ENCODE results near the gene TIMELESS. TPM values are rescaled to one million over a fixed set of nuclear protein-coding genes. Genes with fewer than 3 reads are reported as not detected.
"Not testable (repeated sequence)": the region's sequence is repeated elsewhere in the genome, so short reads cannot be mapped to it uniquely, and the experiment has no call there.

Gene TIMELESS
- total RNA-seq, 2 experiments from 2014 or later, result 60.3 to 62.5 TPM

- ChIA-PET CTCF (interaction anchor here (0.6 kb wide), 1 partner anchor 99 kb away, joined by 3 read pairs; no protein-coding TSS in a partner anchor), POLR2A (interaction anchor here (0.6 to 0.7 kb wide), 2 partner anchors 101 to 312 kb away, joined by 6 to 13 read pairs; no protein-coding TSS in a partner anchor)
Measured at GRCh38 chr12:56474389-56474788, 25.2 kb upstream of the TIMELESS start.

- POLR2A ChIA-PET, result interaction anchor here (0.6 to 1.6 kb wide), 4 partner anchors 20 to 599 kb away, joined by 3 to 4 read pairs (median 4); partner anchors contain the start of gene TIMELESS
- CTCF ChIA-PET, result interaction anchor here (0.5 to 1.3 kb wide), 3 partner anchors 8 to 136 kb away, joined by 3 read pairs; partner anchors contain the start of gene PAN2
Measured at GRCh38 chr12:56469007-56469930, 20.0 kb upstream of the TIMELESS start.

- CTCF ChIA-PET, result interaction anchor here (1.1 kb wide), 1 partner anchor 135 kb away, joined by 3 read pairs; the partner anchor contains the start of gene PAN2
- POLR2A ChIA-PET, result interaction anchor here (0.6 to 1.6 kb wide), 3 partner anchors 19 to 246 kb away, joined by 3 to 4 read pairs (median 4); partner anchors contain the start of gene TIMELESS
Measured at GRCh38 chr12:56468216-56469006, 19.2 kb upstream of the TIMELESS start, which contains the start of gene SPRYD4. SPRYD4 (plus strand) TSS chr12:56468578; CDS start chr12:56468592, 14 bp downstream.

GRCh38 chr12:56462565-56462964 is 13.3 kb upstream of the TIMELESS start:
- ChIA-PET CTCF (interaction anchor here (1.4 kb wide), 1 partner anchor 273 kb away, joined by 5 read pairs; the partner anchor contains the start of gene SMARCC2), POLR2A (no interaction called here)

GRCh38 chr12:56461235-56462159 is 12.3 kb upstream of the TIMELESS start:
- POLR2A ChIA-PET, result interaction anchor here (0.5 kb wide), 2 partner anchors 15 to 119 kb away, joined by 3 read pairs; no protein-coding TSS in a partner anchor
- CTCF ChIA-PET, result interaction anchor here (1.5 kb wide), 1 partner anchor 85 kb away, joined by 3 read pairs; no protein-coding TSS in a partner anchor

GRCh38 chr12:56457817-56458216 is 8.6 kb upstream of the TIMELESS start:
- POLR2A ChIA-PET, result interaction anchor here (0.6 kb wide), 1 partner anchor 121 kb away, joined by 3 read pairs; no protein-coding TSS in a partner anchor
- CTCF ChIA-PET, result interaction anchor here (0.6 kb wide), 1 partner anchor 63 kb away, joined by 3 read pairs; no protein-coding TSS in a partner anchor

- CTCF ChIA-PET, result no interaction called here
Measured at GRCh38 chr12:56454557-56454956, 5.3 kb upstream of the TIMELESS start, which contains the start of gene MIP. MIP (minus strand) TSS chr12:56454657; CDS start chr12:56454613, 44 bp downstream.

GRCh38 chr12:56451147-56451546 is 1.9 kb upstream of the TIMELESS start:
- CTCF ChIA-PET, result interaction anchor here (2.4 kb wide), 1 partner anchor 13 kb away, joined by 12 read pairs; no protein-coding TSS in a partner anchor
- POLR2A ChIA-PET, result interaction anchor here (0.6 kb wide), 1 partner anchor 90 kb away, joined by 4 read pairs; no protein-coding TSS in a partner anchor

More at GRCh38 chr12:56454557-56454956, 5.3 kb upstream of the TIMELESS start, which contains the start of gene MIP:
- POLR2A ChIA-PET, result no interaction called here

GRCh38 chr12:56450241-56450640 is 1.0 kb upstream of the TIMELESS start:
- ChIA-PET POLR2A (interaction anchor here (0.6 to 2.2 kb wide), 3 partner anchors 89 to 134 kb away, joined by 4 to 10 read pairs (median 6); partner anchors contain the start of genes CNPY2 and STAT2), CTCF (interaction anchor here (2.4 kb wide), 1 partner anchor 14 kb away, joined by 12 read pairs; no protein-coding TSS in a partner anchor)

GRCh38 chr12:56449622-56449984 is 377 bp upstream of the TIMELESS start:
- ChIA-PET POLR2A (interaction anchor here (1.1 to 2.2 kb wide), 4 partner anchors 19 to 134 kb away, joined by 4 to 10 read pairs (median 6); partner anchors contain the start of genes CNPY2, IL23A, SPRYD4 and STAT2), CTCF (interaction anchor here (0.6 to 1.5 kb wide), 2 partner anchors 14 to 308 kb away, joined by 5 to 9 read pairs; no protein-coding TSS in a partner anchor)

- POLR2A ChIA-PET, CTCF ChIA-PET: not testable (repeated sequence)
Measured at GRCh38 chr12:56443208-56443607, 6.0 kb downstream of the TIMELESS start.

- ChIA-PET POLR2A (no interaction called here), CTCF (no interaction called here)
Measured at GRCh38 chr12:56437430-56438176, 11.6 kb downstream of the TIMELESS start.

GRCh38 chr12:56434828-56435227 is 14.4 kb downstream of the TIMELESS start:
- ChIA-PET CTCF (interaction anchor here (0.6 to 1.2 kb wide), 2 partner anchors 8 to 67 kb away, joined by 3 read pairs; no protein-coding TSS in a partner anchor), POLR2A (no interaction called here)

- ChIA-PET POLR2A (no interaction called here), CTCF (no interaction called here)
Measured at GRCh38 chr12:56431850-56432249, 17.4 kb downstream of the TIMELESS start.

GRCh38 chr12:56431288-56431687 is 17.9 kb downstream of the TIMELESS start:
- ChIA-PET CTCF (no interaction called here), POLR2A (no interaction called here)

- ChIA-PET CTCF (interaction anchor here (1.7 kb wide), 1 partner anchor 9 kb away, joined by 3 read pairs; no protein-coding TSS in a partner anchor), POLR2A (no interaction called here)
Measured at GRCh38 chr12:56425940-56426438, 23.2 kb downstream of the TIMELESS start.
